Ectodermal cell (in vitro differentiated cells): Measurements from ENCODE around the gene ADAMTS8.

ENCODE experiments used
- H3K27ac ChIP-seq: 2 replicates; pipeline ENCODE4 v1.7.0; 2013; ENCODE audit warnings: mild to moderate bottlenecking, low read depth, low read length; ENCODE audit not compliant: insufficient read depth, poor library complexity, severe bottlenecking
- H3K27me3 ChIP-seq: 2 replicates; pipeline ENCODE4 v1.7.0; 2013; ENCODE audit warnings: mild to moderate bottlenecking, low read length; ENCODE audit not compliant: insufficient read depth, control insufficient read depth, poor library complexity, severe bottlenecking
- H3K36me3 ChIP-seq: one replicate; pipeline ENCODE4 v1.7.0; 2013; ENCODE audit warnings: low read length; ENCODE audit not compliant: control insufficient read depth, insufficient read depth
- H3K4me1 ChIP-seq: one replicate; pipeline ENCODE4 v1.7.0; 2013; ENCODE audit warnings: low read length; ENCODE audit not compliant: control insufficient read depth, insufficient read depth
- H3K4me3 ChIP-seq: 2 replicates; pipeline ENCODE4 v1.7.0; 2013; ENCODE audit warnings: low read depth, low read length, control low read depth; ENCODE audit not compliant: insufficient read depth
- H3K9me3 ChIP-seq: 2 replicates; pipeline ENCODE4 v1.7.0; 2013; ENCODE audit warnings: mild to moderate bottlenecking, low read length, moderate library complexity; ENCODE audit not compliant: control insufficient read depth
- WGBS, 2 experiments: methylation state at CpG; one replicate each; pipeline ENCODE4 v1.1.7; 2013; ENCODE audit warnings: missing lambda C conversion rate in 2 of 2; 5-methylcytosine and 5-hydroxymethylcytosine counted together

Gene ADAMTS8

DNA sequence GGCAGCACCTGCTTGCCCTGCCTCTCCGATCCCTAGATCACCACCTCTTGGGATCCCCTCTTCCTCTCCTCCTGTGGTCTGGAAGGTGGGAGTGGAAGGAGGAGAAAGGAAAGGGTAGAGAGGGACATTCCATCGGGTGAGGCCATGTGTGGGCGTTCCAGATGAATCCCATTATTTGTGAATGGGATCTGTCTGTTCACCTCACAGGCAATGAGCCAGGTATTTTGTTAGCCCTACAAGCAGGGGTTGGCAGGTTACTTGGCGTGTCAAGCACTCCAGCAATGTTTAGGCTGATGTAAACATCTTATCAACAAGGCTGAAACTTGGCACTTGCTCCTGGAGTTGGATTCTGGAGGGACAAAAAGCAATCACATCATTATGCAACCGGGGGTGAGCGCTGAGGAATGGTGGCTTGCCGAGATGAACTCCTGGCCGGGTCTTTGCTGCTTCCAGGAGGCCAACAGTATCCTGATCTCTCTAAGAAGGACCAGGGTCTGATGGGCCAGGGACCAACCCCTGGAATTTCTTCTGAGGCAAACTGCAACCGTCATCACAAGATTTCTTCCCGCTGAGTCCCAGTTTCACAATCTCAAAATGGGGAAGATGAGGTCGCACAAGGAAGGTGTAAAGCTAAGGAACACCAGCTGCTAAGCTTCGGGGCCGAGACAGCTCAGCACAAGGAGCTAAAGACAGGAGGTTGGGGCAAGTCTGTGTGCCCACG, 7.8 kb downstream of the ADAMTS8 start:
- Histone ChIP-seq H3K27ac (no peak overlapping the region), H3K4me1 (peaks cover 8% of the 10 kb centered on the region), H3K9me3 (no peaks in the 10 kb centered on the region), H3K36me3 (no peaks in the 10 kb centered on the region), H3K4me3 (no peak overlapping the region), H3K27me3 (peaks cover 14% of the 10 kb centered on the region)
- 93% methylated on average over 14 of the region's 14 CpGs for WGBS, 2 experiments

DNA sequence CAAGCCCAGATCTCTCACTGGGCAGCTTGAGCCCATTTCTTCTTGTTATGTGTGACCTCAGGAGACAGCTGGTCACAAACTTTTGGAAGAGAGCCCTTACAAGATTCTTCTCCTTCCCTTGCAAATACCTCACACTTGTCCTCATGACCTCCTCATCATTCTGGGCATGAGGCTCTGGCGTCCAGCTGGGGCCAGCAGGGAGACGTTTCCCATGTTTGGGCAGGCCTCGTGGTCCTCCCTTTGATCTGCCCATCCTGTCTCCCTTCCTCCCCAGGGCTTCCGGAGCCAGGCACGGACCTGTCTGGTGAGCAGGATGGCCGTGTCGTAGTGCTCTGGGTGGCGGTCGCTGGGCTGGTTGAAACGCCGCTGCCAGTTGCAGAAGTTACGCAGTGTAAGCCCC, 9.7 kb downstream of the ADAMTS8 start:
- Histone ChIP-seq H3K4me3 (no peak overlapping the region), H3K9me3 (no peaks in the 10 kb centered on the region), H3K4me1 (peaks cover 8% of the 10 kb centered on the region), H3K36me3 (no peaks in the 10 kb centered on the region), H3K27me3 (no peaks in the 10 kb centered on the region), H3K27ac (no peak overlapping the region)
- WGBS, 2 experiments, result 82 to 86% methylated on average over 12 of the region's 12 CpGs

DNA sequence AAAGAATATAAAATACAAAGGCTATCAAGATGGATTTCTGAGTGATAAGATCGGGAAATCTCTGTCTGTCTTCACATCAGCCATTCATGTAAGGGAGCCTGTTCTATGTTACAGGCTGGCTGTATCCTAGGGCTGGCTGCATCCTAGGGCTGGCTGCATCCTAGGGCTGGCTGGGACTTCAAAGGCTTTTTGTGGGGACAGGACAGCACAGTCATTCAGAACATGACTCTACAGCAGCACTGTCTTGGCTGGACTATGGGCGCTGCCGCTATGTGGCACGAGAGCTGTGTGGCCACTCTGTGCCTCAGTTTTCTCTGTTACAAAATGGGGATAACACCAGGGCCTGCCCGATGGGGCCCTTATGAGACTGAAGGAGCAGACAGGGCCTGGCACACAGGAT, 10.2 kb downstream of the ADAMTS8 start:
- H3K27ac ChIP-seq, result no peak overlapping the region
- H3K9me3 ChIP-seq, result no peaks in the 10 kb centered on the region
- H3K36me3 ChIP-seq, result no peaks in the 10 kb centered on the region
- no peaks in the 10 kb centered on the region for H3K27me3 ChIP-seq
- H3K4me1 ChIP-seq, result peaks cover 8% of the 10 kb centered on the region
- WGBS, 2 experiments, result 96 to 97% methylated on average over 5 of the region's 5 CpGs
- no peak overlapping the region for H3K4me3 ChIP-seq

DNA sequence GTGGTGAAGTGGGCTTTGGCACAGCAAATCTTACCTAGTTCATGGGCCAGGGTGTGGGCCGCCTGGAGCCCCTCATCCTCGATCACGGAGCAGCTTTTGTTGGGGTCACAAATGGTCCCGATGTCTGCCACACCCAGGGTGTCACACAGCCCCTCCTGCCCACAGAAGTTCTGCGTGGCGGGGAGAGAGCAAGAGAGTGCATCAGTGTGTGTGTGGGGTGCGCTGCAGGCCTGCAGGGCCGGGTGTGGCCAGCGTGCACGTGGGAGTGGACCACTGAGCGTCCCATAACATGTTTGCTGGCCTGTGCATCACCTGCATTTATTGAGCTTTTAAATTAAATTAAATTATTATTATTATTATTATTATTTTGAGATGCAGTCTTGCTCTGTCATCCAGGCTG, 11.5 kb downstream of the ADAMTS8 start:
- 93 to 97% methylated on average over 11 of the region's 11 CpGs for WGBS, 2 experiments
- H3K27ac ChIP-seq, result no peak overlapping the region
- H3K4me1 ChIP-seq, result peaks cover 8% of the 10 kb centered on the region
- H3K9me3 ChIP-seq, result no peaks in the 10 kb centered on the region
- no peak overlapping the region for H3K4me3 ChIP-seq
- no peaks in the 10 kb centered on the region for H3K36me3 ChIP-seq
- no peaks in the 10 kb centered on the region for H3K27me3 ChIP-seq

DNA sequence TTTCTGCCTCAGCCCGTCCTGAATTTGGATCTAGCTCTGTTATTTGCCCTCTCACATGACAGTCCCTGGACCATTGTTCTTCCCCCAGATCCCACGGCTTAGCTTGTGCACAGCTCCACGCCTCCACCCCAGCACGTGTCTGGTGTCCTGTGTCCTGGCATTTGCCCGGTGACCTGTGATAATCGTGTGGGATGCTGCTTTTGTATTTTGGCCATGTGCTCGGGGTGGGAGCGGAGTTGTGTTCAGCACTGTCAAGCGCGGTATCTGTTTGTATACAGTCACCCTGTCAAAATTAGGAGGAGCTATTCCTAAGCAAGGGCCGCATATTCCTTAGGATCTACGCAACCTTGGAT, 11.9 kb downstream of the ADAMTS8 start:
- Histone ChIP-seq H3K27ac (no peak overlapping the region), H3K9me3 (no peaks in the 10 kb centered on the region), H3K36me3 (no peaks in the 10 kb centered on the region), H3K27me3 (no peaks in the 10 kb centered on the region), H3K4me1 (peaks cover 8% of the 10 kb centered on the region), H3K4me3 (no peak overlapping the region)
- 90 to 93% methylated on average over 12 of the region's 12 CpGs for WGBS, 2 experiments

DNA sequence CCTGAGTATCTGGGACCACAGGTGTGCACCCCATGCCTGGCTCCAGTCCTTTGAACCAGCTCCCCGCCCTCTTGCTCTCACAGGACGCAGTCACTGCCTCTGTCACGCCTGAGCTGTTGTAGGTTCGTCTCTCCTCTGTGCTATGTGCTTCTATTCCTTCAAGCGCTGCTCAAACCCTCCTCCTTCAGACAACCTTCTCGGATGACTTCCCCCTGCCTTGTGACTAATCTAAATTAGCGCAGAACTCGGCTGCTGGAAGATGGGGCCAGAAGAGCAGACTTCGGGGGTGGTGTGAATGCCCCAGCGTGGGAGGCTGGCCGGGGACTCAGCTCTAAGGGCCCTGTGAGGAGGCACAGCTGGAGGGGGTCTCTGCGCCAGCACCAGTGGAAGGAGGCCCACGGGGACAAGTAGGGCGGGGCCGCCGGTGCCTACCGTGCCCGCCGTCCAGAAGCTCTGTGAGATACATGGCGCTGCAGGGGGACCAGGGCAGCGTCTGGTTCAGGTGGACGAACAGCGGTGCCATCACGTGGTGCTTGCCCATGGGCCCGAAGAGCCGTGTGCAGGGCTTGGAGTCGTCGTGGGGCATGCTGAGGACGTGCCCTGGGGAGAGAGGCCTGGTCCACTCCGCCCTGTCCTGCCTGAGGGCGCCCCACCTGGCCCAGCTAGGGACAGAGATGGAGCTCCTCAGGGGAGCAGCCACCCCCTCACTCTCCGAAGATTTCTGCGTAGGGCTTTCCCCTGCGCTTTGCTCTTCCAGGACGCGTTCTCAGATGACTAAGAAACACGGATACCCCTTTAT, 12.5 kb downstream of the ADAMTS8 start:
- no peaks in the 10 kb centered on the region for H3K36me3 ChIP-seq
- H3K27ac ChIP-seq, result no peak overlapping the region
- H3K27me3 ChIP-seq, result no peaks in the 10 kb centered on the region
- no peaks in the 10 kb centered on the region for H3K9me3 ChIP-seq
- H3K4me1 ChIP-seq, result peaks cover 8% of the 10 kb centered on the region
- no peak overlapping the region for H3K4me3 ChIP-seq
- 90 to 91% methylated on average over 37 of the region's 37 CpGs for WGBS, 2 experiments

DNA sequence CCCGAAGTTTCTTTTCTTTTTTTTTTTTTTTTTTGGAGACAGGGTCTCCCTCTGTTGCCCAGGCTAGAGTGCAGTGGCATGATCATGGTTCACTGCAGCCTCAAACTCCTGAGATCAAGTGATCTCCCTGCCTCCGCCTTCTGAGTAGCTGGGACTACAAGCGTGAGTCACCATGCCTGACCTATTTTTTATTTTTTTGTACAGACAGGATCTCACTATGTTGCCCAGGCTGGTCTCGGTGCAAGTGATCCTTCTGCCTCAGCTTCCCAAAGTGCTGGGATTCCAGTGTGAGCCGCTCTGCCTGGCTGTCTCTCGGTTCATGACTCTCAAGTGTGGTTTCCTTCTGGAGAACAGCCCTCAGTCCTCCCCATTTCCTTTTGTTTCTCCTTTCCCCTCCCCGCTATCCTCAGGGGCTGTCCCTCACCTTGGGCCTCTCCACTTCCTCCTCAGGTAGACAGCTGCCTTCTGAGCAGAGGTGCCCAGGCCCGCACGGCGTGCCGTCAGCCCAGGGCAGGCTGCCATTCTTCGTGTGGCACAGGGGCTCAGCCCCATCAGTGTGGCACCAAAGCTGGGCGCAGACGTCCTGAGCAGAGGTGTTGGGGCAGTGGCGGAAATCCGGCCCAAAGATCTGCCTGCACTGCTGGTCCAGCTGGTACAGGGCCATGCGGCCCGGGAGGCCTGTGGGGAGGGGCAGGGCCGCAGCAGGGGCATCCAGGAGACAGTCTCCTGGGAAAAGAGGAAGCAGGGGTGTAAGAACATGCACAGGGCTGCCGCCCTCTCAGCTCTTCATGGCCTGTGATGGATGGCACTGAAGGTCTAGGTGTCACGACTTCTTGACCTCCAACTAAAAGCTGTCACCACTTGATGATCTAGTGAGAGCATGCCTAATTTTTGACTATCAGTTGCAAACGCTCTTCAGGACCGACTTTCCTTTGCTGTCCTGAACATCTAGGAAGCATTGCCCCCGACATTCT, 14.0 kb downstream of the ADAMTS8 start:
- 91 to 92% methylated on average over 24 of the region's 24 CpGs for WGBS, 2 experiments
- Histone ChIP-seq H3K9me3 (no peaks in the 10 kb centered on the region), H3K4me1 (peaks cover 8% of the 10 kb centered on the region), H3K27me3 (no peaks in the 10 kb centered on the region), H3K4me3 (no peak overlapping the region), H3K36me3 (no peaks in the 10 kb centered on the region), H3K27ac (no peak overlapping the region)

DNA sequence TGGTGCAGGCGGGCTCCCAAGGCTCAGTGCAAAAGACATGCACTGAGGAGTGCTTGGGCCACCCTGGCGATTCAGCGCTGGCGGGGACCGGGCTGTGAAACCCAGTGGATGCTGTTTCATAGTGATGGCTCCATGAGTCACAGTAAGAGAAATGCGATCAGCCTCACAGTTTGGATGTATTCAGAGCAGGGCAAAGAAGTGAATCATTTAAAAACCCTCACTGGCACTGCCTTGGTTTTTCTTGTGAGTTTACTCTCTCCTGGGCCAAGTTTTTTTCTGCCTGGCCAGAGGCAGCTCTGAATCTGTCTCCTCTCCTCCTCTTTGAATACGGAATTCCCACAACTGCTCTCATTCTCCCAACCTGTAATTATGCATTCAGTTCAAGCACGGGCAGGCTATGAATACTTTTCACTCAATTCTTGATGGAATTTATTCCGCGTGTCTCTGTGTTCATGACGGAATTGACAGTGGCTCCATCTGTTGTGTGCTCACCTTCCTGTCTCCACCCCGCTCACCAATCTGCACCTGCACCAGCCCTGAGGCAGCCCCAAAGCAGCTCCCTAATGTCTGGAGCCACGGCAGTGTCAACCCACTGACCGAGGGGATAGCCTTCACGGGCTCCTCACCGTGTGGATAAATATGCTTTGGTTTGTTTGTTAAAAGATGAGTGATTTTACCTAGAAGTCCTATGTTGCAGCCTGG, 14.9 kb downstream of the ADAMTS8 start:
- H3K4me3 ChIP-seq, result no peak overlapping the region
- no peaks in the 10 kb centered on the region for H3K27me3 ChIP-seq
- no peaks in the 10 kb centered on the region for H3K9me3 ChIP-seq
- no peaks in the 10 kb centered on the region for H3K36me3 ChIP-seq
- peaks cover 4% of the 10 kb centered on the region for H3K4me1 ChIP-seq
- WGBS, 2 experiments, result 90 to 93% methylated on average over 16 of the region's 16 CpGs
- H3K27ac ChIP-seq, result no peak overlapping the region

DNA sequence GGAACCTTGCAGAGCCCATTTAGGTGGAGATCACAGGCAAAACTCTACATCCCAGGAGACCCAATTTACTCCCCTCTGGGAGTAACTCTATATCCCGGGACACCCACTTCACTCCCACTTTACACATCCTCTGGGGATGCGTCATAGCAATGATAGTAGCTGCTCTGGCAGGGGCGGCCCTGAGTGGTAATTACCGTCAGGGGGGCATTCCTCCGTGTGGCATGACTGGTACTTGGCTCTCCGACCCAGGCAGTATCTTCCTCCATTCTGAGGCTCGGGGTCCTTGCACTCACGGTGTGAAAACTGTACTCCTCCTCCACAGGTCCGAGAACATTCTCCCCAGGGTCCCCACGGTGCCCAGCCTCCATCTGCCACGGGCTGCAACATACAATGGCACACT, 17.2 kb downstream of the ADAMTS8 start:
- Histone ChIP-seq H3K4me1 (peaks cover 4% of the 10 kb centered on the region), H3K27ac (no peak overlapping the region), H3K4me3 (no peak overlapping the region), H3K36me3 (no peaks in the 10 kb centered on the region), H3K9me3 (no peaks in the 10 kb centered on the region), H3K27me3 (no peaks in the 10 kb centered on the region)
- 91% methylated on average over 11 of the region's 11 CpGs for WGBS, 2 experiments
